Measurements from ENCODE around the gene IDH3A. TPM values are rescaled to one million over a fixed set of nuclear protein-coding genes. Genes with fewer than 3 reads are reported as not detected.

Gene IDH3A
- total RNA-seq (2021) (83.8 and 112 TPM in 2 replicates), Bru-seq, nascent RNA (percentile 74 among the genes with signal in this experiment), BruChase-seq, experiment 1, labeled RNA remaining after a 2-hour chase (percentile 84 among the genes with signal in this experiment), BruChase-seq, experiment 2, labeled RNA remaining after a 6-hour chase (percentile 88 among the genes with signal in this experiment)
- long read RNA-seq, full-length matches to known transcripts: 118 of 141 reads
- long read RNA-seq, partial matches to known transcripts: 9 of 141 reads
- long read RNA-seq, other reads (novel, unspliced or antisense): 14 of 141 reads

DNA sequence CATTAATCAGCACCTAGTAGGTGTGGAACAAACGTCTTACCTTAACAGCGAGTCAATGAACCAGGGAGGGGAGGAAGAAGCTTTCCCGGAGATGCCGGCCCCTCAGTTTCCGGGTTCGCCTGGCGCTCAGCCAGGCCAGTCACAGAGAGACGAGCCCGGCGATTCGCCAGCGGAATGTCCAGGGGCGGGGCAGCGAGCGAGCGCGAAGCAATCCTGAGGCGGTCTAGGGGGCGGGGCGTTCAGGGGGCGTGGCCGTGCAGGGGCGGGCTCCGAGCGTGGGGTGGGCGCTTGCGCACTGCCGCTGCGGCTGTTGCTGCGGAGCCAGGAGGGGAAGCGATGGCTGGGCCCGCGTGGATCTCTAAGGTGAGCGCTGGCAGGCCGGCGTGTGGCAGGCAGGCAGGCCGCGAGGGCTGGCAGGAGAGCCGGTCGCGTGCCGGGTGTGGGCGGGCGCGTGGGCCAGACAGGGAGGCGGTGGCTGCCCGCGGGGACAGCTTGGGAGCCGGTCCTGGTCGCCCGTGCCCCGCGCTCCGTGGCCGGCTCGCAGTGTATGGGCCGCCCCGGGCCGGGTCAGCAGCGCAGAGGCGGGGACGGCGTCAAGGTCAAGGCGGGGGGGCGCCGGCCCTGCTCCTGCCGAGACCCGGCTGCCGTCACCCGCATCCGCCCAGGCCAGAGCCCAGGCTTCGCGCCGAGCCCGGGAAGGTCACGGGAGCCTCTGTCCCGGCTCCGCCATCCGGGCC lies at the start of gene IDH3A:
Gene IDH3A (plus strand): TSS at position 295 of the 737 bp plus-strand sequence. CDS start 42 bp downstream, at position 337.
- CTCF ChIA-PET: interaction anchor here (0.7 kb wide), 1 partner anchor 123 kb away, joined by 3 read pairs; no protein-coding TSS in a partner anchor
- H3K27me3 ChIP-seq (replicated peaks; ENCODE audit: insufficient read depth, low read depth, low read length, poor library complexity): no peaks in the 10 kb centered on the region
- H3K4me1 ChIP-seq (ENCODE audit: insufficient read depth, low read length, poor library complexity, severe bottlenecking): peaks cover 12% of the 10 kb centered on the region
- DNase-seq (ENCODE audit: low spot score): peak; percentile 98
- POLR2A ChIA-PET (ENCODE audit: low non-redundant PET): no interaction called here
- intact Hi-C loops (cut with micrococcal nuclease; ENCODE audit: unreplicated experiment): no loop called here
- peak within 1 kb of the TSS; percentile 80 for H3K4me3 ChIP-seq (ENCODE audit: low read depth, low read length, poor library complexity, severe bottlenecking)
- no peaks in the 10 kb centered on the region for H3K9me3 ChIP-seq (ENCODE audit: low read depth, low read length, poor library complexity, severe bottlenecking)
- no peak for TF ChIP-seq EZH2 (IDR thresholded peaks at IDR 0.05; ENCODE audit: borderline replicate concordance, low read depth, low read length, poor library complexity, severe bottlenecking)
- BruUV-seq (replicated peaks): no TSS peak
- H3K27ac ChIP-seq (ENCODE audit: low read depth, low read length, poor library complexity, severe bottlenecking): peak within 1 kb of the TSS; percentile 45
- H3K36me3 ChIP-seq (ENCODE audit: insufficient read depth, low read length, poor library complexity, severe bottlenecking): no peaks in the 10 kb centered on the region

DNA sequence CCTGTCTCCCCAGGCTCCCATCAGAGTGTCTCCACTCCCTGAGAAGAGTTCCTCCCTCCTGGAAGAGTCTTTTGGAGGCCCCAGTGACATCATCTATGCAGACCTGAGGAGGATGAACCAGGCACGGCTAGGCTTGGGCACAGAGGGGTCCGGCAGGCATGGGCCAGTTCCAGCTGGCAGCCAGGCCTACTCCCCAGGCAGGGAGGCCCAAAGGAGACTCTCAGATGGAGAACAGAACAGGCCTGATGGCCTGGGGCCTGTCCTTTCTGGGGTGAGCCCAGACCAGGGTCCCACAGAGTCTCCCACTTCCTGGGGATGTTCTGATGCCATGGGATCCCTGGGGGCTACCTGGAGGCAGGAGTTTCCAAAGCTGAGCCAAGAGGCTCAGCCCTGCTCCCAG lies 48.3 kb upstream of the IDH3A start:
- no peaks in the 10 kb centered on the region for H3K4me1 ChIP-seq (ENCODE audit: insufficient read depth, low read length, poor library complexity, severe bottlenecking)
- POLR2A ChIA-PET (ENCODE audit: low non-redundant PET): no interaction called here
- CTCF ChIA-PET: no interaction called here
- intact Hi-C loops (cut with micrococcal nuclease; ENCODE audit: unreplicated experiment): no loop called here
- no peaks in the 10 kb centered on the region for H3K36me3 ChIP-seq (ENCODE audit: insufficient read depth, low read length, poor library complexity, severe bottlenecking)
- no peak overlapping the region for H3K27ac ChIP-seq (ENCODE audit: low read depth, low read length, poor library complexity, severe bottlenecking)
- DNase-seq (ENCODE audit: low spot score): no peak
- no TSS peak for BruUV-seq (replicated peaks)
- TF ChIP-seq, protein P1, sequence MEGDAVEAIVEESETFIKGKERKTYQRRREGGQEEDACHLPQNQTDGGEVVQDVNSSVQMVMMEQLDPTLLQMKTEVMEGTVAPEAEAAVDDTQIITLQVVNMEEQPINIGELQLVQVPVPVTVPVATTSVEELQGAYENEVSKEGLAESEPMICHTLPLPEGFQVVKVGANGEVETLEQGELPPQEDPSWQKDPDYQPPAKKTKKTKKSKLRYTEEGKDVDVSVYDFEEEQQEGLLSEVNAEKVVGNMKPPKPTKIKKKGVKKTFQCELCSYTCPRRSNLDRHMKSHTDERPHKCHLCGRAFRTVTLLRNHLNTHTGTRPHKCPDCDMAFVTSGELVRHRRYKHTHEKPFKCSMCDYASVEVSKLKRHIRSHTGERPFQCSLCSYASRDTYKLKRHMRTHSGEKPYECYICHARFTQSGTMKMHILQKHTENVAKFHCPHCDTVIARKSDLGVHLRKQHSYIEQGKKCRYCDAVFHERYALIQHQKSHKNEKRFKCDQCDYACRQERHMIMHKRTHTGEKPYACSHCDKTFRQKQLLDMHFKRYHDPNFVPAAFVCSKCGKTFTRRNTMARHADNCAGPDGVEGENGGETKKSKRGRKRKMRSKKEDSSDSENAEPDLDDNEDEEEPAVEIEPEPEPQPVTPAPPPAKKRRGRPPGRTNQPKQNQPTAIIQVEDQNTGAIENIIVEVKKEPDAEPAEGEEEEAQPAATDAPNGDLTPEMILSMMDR (conservative IDR thresholded peaks at IDR 0.05; ENCODE audit: low read depth, low read length): no peak
- TF ChIP-seq EZH2 (IDR thresholded peaks at IDR 0.05; ENCODE audit: borderline replicate concordance, low read depth, low read length, poor library complexity, severe bottlenecking): no peak
- H3K9me3 ChIP-seq (ENCODE audit: low read depth, low read length, poor library complexity, severe bottlenecking): no peaks in the 10 kb centered on the region
- H3K4me3 ChIP-seq (ENCODE audit: low read depth, low read length, poor library complexity, severe bottlenecking): no peak overlapping the region
- no peaks in the 10 kb centered on the region for H3K27me3 ChIP-seq (replicated peaks; ENCODE audit: insufficient read depth, low read depth, low read length, poor library complexity)

DNA sequence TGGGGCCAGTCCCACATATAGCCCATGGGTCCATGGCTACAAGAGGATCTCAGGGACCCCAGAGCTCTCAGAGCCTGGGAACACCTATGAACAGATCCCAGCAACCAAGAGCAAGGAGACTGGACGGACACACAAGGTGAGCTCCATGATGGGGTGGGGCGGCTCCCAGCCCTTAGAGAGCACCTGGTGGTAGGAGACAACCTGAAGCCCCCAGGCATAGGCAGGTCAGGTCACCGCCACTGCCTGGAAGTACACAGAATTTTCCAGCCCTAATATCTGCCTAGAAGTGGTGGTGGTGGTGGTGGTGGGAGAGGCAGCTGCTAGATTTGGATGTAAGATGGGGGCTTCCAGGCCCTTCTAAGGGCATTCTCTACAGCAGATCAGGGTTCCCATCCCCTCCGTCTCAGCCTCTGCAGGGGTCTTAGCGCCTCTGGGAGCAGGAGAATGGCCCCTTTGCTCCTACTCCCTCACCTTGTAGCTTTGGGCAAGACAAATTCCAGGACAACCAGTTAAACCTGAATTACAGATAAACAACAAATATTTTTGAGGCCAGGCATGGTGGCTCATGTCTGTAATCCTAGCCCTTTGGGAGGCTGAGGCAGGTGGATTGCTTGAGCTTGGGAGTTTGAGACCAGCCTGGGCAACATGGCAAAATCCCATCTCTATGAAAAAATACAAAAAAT lies 47.6 kb upstream of the IDH3A start:
- no peaks in the 10 kb centered on the region for H3K4me1 ChIP-seq (ENCODE audit: insufficient read depth, low read length, poor library complexity, severe bottlenecking)
- ChIA-PET POLR2A (ENCODE audit: low non-redundant PET) (no interaction called here), CTCF (no interaction called here)
- TF ChIP-seq, protein P1 (conservative IDR thresholded peaks at IDR 0.05; ENCODE audit: low read depth, low read length): no peak
- TF ChIP-seq EZH2 (IDR thresholded peaks at IDR 0.05; ENCODE audit: borderline replicate concordance, low read depth, low read length, poor library complexity, severe bottlenecking): no peak
- no peak overlapping the region for H3K4me3 ChIP-seq (ENCODE audit: low read depth, low read length, poor library complexity, severe bottlenecking)
- no TSS peak for BruUV-seq (replicated peaks)
- no peaks in the 10 kb centered on the region for H3K9me3 ChIP-seq (ENCODE audit: low read depth, low read length, poor library complexity, severe bottlenecking)
- DNase-seq (ENCODE audit: low spot score): no peak
- no peak overlapping the region for H3K27ac ChIP-seq (ENCODE audit: low read depth, low read length, poor library complexity, severe bottlenecking)
- H3K36me3 ChIP-seq (ENCODE audit: insufficient read depth, low read length, poor library complexity, severe bottlenecking): no peaks in the 10 kb centered on the region
- no peaks in the 10 kb centered on the region for H3K27me3 ChIP-seq (replicated peaks; ENCODE audit: insufficient read depth, low read depth, low read length, poor library complexity)
- intact Hi-C loops (cut with micrococcal nuclease; ENCODE audit: unreplicated experiment): no loop called here

Data from A673 (cell line).